SHP77 treated with DMSO at 0.1 percent for 48 hours (cell line): ENCODE results near the gene SLC1A2.

Experiments used
- DNase-seq: peaks from one replicate; lab custom pipeline; 2025; lab: John Stamatoyannopoulos, UW

SLC1A2 gene

GRCh38 chr11:35376118-35376510 lies 43.2 kb downstream of the SLC1A2 start:
- no peak for DNase-seq

GRCh38 chr11:35375332-35376117 lies 43.8 kb downstream of the SLC1A2 start:
- DNase-seq = no peak

- DNase-seq = no peak
Measured at GRCh38 chr11:35373284-35373933, 45.9 kb downstream of the SLC1A2 start.

GRCh38 chr11:35372565-35373283 lies 46.6 kb downstream of the SLC1A2 start:
- DNase-seq = no peak

GRCh38 chr11:35367491-35367890 lies 51.9 kb downstream of the SLC1A2 start:
- no peak for DNase-seq

- DNase-seq = no peak
Measured at GRCh38 chr11:35366798-35367197, 52.6 kb downstream of the SLC1A2 start.

GRCh38 chr11:35365961-35366360 lies 53.4 kb downstream of the SLC1A2 start:
- no peak for DNase-seq

GRCh38 chr11:35365395-35365794 lies 54.0 kb downstream of the SLC1A2 start:
- no peak for DNase-seq

- DNase-seq = no peak
Measured at GRCh38 chr11:35363854-35364780, 55.2 kb downstream of the SLC1A2 start.

GRCh38 chr11:35363246-35363801 lies 56.0 kb downstream of the SLC1A2 start:
- DNase-seq = no peak

GRCh38 chr11:35362521-35362980 lies 56.8 kb downstream of the SLC1A2 start:
- no peak for DNase-seq

GRCh38 chr11:35360055-35360530 lies 59.3 kb downstream of the SLC1A2 start:
- DNase-seq = no peak

GRCh38 chr11:35359321-35360054 lies 59.9 kb downstream of the SLC1A2 start:
- no peak for DNase-seq

GRCh38 chr11:35358391-35358790 lies 61.0 kb downstream of the SLC1A2 start:
- no peak for DNase-seq

- DNase-seq = no peak
Measured at GRCh38 chr11:35357923-35358322, 61.4 kb downstream of the SLC1A2 start.

- no peak for DNase-seq
Measured at GRCh38 chr11:35355102-35355749, 64.1 kb downstream of the SLC1A2 start.

GRCh38 chr11:35354644-35355043 lies 64.7 kb downstream of the SLC1A2 start:
- no peak for DNase-seq

GRCh38 chr11:35352077-35352888 lies 67.1 kb downstream of the SLC1A2 start:
- DNase-seq = no peak

- no peak for DNase-seq
Measured at GRCh38 chr11:35349897-35350296, 69.5 kb downstream of the SLC1A2 start.
